GM21447 (cell line): Measurements from ENCODE around the gene ITM2C.

Experiments
- ATAC-seq: cut with Tn5 transposase; IDR thresholded peaks from one replicate; pipeline ENCODE4 v1.9.1; 2021; ENCODE audit not compliant: unreplicated experiment

The ITM2C gene

GRCh38 chr2:230849633-230850357 is 14.9 kb upstream of the ITM2C start:
- no peak for ATAC-seq

GRCh38 chr2:230850358-230850658 is 14.4 kb upstream of the ITM2C start:
- ATAC-seq: no peak

GRCh38 chr2:230852113-230852512 is 12.6 kb upstream of the ITM2C start:
- no peak for ATAC-seq

GRCh38 chr2:230861552-230862255 is 3.0 kb upstream of the ITM2C start:
- no peak for ATAC-seq

GRCh38 chr2:230862292-230862691 is 2.5 kb upstream of the ITM2C start:
- ATAC-seq: no peak

GRCh38 chr2:230863031-230863430 is 1.7 kb upstream of the ITM2C start:
- no peak for ATAC-seq

GRCh38 chr2:230863442-230864121 is 1.2 kb upstream of the ITM2C start:
- no peak for ATAC-seq

- no peak for ATAC-seq
Observed at GRCh38 chr2:230864122-230864604, 579 bp upstream of the ITM2C start.

GRCh38 chr2:230865307-230865765 is 594 bp downstream of the ITM2C start:
- no peak for ATAC-seq

- no peak for ATAC-seq
Observed at GRCh38 chr2:230865766-230866755, 1.3 kb downstream of the ITM2C start.

GRCh38 chr2:230866756-230867523 is 2.2 kb downstream of the ITM2C start:
- no peak for ATAC-seq

GRCh38 chr2:230868161-230868946 is 3.6 kb downstream of the ITM2C start:
- ATAC-seq: no peak

- ATAC-seq: no peak
Observed at GRCh38 chr2:230868947-230869913, 4.5 kb downstream of the ITM2C start.

- ATAC-seq: no peak
Observed at GRCh38 chr2:230869914-230870543, 5.3 kb downstream of the ITM2C start.

- no peak for ATAC-seq
Observed at GRCh38 chr2:230870544-230871360, 6.0 kb downstream of the ITM2C start.

- no peak for ATAC-seq
Observed at GRCh38 chr2:230871361-230872150, 6.8 kb downstream of the ITM2C start.
